A375 (cell line): ENCODE results near the gene SMG7. TPM values are rescaled to one million over a fixed set of nuclear protein-coding genes. Genes with fewer than 3 reads are reported as not detected.

Experiments used
- total RNA-seq: library from RNA; depleted of rRNA; stranded (reverse); fragments of >200 nt; shearing (Covaris generic); gene quantifications from 2 replicates; pipeline ENCODE4 v1.2.3, GENCODE V29; 2014; rRNA removed

SMG7 gene
- 25.0 and 31.8 TPM in 2 replicates for total RNA-seq

GRCh38 chr1:183472488-183473216 is at the start of gene SMG7:
Gene SMG7 (plus strand): TSS chr1:183472499. CDS start chr1:183472621, 122 bp downstream.

GRCh38 chr1:183590244-183591191 is 118.2 kb downstream of the SMG7 start, which contains the start of gene NCF2:
Gene NCF2 (minus strand): TSS chr1:183590459. CDS start chr1:183590329, 130 bp downstream.

Other genes with a start within 250 kb of the SMG7 start
- 6.5 and 6.6 TPM in 2 replicates for gene NMNAT2, start 54.1 kb upstream of the SMG7 start, total RNA-seq
- gene NCF2, start 118.0 kb downstream of the SMG7 start, total RNA-seq: 0.05 and 0.19 TPM in 2 replicates
- 138 and 181 TPM in 2 replicates for gene ARPC5, start 163.3 kb downstream of the SMG7 start, total RNA-seq
- gene APOBEC4, start 180.8 kb downstream of the SMG7 start, total RNA-seq: not detected in 2 replicates